Posterior cingulate gyrus (tissue), 11 donors: ENCODE measurements around the gene ZNF446.

ENCODE experiments used
- DNase-seq, 10 donors: peaks; one replicate each; pipeline versions ENCODE4 v3.0.0 to v3.0.0-alpha.2; 2020 to 2021; ENCODE audit warnings: mixed read lengths in 3 of 10
- intact Hi-C: fragments of 100-400 bp; cut with DNase I; formaldehyde crosslinking; loops from one replicate; pipeline ENCODE4 v1.15.1; 2023

ZNF446 gene

DNA sequence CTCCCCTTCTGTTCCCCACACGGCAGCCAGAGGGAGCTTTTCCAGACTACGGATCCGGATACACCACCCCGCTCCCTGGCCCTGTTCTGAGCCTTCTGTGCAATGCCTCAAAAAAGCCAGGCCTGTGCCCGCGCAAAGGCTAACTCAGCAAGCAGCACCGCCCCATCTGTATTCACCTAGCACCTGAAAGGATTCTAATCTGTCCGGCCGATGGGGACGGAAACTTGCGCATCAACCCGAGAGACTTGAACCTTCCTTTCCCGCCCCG, 42.9 kb downstream of the ZNF446 start:
- intact Hi-C loops: loop anchor here (2.0 kb wide), 1 partner anchor 78 kb away; the partner anchor contains the start of gene ZNF132
- peak; percentile 37 to 92 (median 58) for DNase-seq

DNA sequence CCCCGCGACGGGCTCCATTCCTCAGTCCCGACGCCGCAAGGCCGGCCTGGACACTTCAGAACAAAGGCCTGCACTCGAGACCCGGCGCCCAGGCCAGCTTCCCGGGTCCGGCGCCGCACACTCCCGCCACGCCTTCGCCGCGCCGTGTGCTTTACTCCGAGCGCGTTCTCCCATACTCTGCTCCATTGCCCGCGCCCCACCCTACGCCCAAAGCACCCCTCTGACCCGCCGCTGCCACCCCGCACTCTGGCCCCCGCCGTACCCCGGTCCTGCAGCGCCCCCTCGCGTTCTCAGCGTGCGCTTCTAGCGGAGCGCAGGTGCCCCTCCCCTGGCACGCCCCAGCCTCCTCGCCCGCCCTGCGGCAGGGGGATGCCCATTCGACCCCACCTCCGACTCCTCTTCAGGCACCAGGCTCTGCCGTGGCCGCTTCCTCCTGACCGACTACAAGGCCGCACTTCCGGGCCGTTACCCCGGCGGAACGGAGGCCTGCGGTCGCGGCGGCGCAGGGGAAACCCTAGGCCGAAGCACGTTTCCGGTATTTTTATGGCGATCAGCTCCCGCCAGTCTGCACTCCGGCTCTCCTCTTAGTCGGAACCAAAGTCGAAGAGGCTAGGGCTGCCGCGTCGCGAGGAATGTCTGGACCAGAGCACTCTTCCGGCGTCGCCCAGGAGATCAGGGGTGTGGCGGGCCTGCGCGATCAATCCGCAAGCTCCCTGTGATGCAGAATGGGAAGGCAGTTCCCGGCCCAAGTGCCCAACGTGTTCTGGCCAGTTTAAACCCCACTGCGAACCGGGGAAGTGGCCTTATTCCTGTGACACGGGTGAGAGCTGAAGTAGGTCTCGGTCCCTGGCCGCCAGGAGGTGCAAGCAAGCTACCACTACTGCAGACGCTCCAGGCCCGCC, 43.5 kb downstream of the ZNF446 start, which contains the start of gene ZBTB45:
Gene ZBTB45 (minus strand): TSS at position 456 of the 902 bp plus-strand sequence. CDS start 2,137 bp downstream, outside the sequence.
- intact Hi-C loops: loop anchor here (2.0 kb wide), 1 partner anchor 79 kb away; the partner anchor contains the start of gene ZNF132
- peak; percentile 87 to 99 (median 92) for DNase-seq

DNA sequence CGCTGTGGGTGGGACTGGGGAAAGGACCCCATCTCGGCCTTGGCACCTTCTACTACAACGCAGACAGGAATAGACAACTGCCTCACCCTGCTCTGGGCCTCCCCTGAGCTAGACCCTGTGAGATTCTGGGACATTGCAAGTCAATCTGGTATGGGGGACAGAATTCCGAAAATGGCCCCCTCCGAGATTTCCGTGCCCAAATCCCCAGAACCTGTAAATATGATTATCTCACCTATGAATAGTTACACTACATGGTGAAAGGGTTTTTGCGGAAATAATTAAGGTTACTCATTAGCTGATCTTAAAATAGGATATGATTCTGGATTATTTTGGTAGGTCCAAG, 44.1 kb downstream of the ZNF446 start:
- intact Hi-C loops: no loop called here
- DNase-seq: no peak

DNA sequence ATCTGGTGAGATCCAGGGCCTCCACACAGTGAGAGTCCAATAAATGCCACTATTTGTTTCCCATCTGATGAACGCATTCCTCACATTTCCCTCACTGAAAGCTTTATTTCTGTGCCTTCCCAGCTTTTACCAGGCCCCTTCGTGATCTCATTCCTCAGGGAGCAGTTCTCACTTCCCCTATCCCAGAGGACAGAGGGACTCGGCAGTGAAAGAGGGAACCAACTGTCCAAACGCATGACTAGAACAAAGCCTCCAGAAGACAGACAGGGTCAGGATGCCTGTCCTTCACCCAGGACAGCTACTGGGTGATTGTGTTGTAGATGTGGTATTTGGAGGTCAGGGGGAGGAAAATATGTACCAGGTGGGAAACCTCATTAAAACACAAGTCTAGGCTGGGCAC, 45.5 kb downstream of the ZNF446 start:
- intact Hi-C loops: no loop called here

DNA sequence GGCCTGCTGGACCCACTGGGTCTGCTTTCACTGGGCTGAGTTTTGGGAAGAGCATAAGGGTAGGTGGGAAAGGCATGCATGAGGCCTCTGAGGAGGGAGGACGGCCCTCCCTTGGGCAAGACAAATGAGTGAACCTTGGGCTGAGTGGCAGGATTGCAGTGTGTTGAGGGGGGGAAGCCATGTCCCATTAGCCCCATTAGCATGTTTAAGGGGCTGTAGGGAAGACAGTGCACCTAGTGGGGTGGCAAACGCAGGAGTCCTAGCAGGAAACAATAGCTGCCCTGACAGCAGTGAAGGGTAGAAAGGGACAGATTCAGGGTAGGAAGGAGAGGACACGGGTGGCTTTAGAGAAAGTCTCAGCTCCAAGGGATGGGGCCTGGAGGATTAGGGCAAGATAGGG, 46.6 kb downstream of the ZNF446 start:
- intact Hi-C loops: no loop called here

More for the DNA sequence above, 45.5 kb downstream of the ZNF446 start:
- DNase-seq: peak in 1 of 10 donors; percentile 4

DNA sequence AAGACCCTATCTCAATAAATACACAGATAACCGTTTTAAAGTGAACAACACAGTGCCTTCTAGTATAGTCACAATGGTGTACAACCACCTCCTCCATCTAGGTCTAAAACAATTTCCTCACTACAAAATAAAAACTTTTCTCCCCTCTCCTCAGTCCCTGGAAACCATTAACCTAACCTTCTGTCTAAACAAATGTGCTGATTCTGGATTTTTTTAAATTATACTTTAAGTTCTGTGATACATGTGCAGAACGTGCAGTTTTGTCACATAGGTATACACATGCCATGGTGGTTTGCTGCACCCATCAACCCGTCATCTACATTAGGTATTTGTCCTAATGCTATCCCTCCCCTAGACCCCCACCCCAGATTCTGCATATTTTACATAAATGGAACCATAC, 53.3 kb downstream of the ZNF446 start:
- no peak for DNase-seq
- intact Hi-C loops: no loop called here

More for the DNA sequence above, 46.6 kb downstream of the ZNF446 start:
- peak in 2 of 10 donors; percentile 3 to 60 for DNase-seq
